GM18517 (cell line): ENCODE measurements around the gene TAB2.

Experiments used
- ATAC-seq: cut with Tn5 transposase; IDR thresholded peaks from one replicate; pipeline ENCODE4 v1.9.1; 2021; ENCODE audit warnings: mild to moderate bottlenecking, moderate library complexity; ENCODE audit not compliant: unreplicated experiment

TAB2 gene

DNA sequence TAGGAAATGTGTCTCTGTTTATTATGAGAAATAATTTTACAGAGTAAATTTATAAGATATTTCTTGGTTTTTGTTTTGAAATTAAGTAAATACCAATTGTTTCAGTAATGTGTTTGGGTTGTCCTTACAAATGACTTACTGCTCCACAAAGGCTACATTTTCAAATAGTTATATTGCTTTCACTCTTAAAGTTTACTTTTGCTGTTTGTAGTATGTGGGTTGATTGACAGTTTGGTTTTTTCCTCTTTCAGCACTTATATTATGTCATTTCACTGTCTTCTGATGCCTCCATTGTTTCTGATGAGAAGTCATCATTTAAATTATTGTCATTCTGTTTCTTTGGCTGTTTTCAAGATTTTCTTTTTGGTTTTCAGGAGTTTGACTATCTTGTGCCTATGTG, 47.7 kb downstream of the TAB2 start:
- ATAC-seq, result no peak

GRCh38 chr6:149366267-149366921, 48.9 kb downstream of the TAB2 start:
- ATAC-seq, result no peak

DNA sequence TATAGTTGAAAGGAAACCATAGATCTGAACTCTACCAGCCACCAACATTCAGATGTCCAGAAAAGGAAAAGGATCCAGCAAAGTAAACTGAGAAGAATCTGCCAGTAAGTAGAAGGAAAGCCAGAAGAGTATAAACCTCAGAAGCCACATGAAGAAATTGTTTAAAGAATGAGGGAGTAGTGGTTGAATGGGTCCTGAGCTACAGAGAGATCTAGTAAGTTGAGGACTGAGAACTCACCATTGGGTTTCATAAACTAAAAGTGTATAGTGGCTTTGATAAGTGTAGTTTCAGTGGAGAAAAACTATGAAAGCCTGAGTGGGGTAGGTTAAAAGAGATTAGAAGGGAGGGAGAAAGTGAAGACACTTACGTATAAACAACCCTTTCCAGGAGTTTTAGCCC, 50.6 kb downstream of the TAB2 start:
- no peak for ATAC-seq

GRCh38 chr6:149371154-149371553, 53.6 kb downstream of the TAB2 start:
- no peak for ATAC-seq

GRCh38 chr6:149372062-149372461, 54.5 kb downstream of the TAB2 start:
- no peak for ATAC-seq

DNA sequence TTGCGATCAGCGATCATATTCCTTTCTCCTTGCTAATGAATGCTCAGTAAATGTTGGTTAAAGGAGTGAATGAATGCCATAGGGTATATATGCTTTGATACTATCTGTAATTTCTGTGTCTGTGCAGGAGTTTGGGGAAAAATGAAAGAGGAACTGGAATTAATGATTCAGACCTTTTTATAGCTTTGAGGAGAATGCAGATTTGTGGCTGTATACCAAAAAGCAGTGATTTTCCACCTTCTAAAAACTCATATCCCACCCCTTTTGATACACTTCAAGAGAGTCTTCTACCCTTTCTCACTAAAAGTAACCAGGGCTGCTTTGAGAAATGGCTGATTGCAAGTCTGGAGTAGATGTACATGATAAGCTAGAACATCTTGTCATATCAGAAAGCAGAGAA, 56.0 kb downstream of the TAB2 start:
- no peak for ATAC-seq

- no peak for ATAC-seq
These were observed 62.5 kb downstream of the TAB2 start for GRCh38 chr6:149379977-149380376.

DNA sequence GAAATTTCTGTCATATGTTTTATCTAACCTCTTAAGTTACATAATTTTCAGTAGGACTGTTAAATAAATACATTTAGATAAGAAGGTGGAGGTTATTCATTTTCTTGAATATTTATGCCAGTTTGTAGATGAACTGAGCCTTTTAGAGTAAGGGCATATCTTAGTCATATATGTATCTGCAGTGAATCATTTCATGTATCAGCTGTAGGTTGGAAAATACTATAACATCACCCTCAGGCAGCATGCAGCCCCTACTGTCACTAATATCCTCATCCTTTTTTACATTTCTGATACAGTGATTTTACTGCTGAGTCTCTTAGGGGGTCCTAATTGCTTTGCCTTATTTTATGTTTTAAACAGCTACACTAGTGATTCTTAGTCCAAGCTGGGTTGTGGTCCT, 63.0 kb downstream of the TAB2 start:
- ATAC-seq, result no peak

DNA sequence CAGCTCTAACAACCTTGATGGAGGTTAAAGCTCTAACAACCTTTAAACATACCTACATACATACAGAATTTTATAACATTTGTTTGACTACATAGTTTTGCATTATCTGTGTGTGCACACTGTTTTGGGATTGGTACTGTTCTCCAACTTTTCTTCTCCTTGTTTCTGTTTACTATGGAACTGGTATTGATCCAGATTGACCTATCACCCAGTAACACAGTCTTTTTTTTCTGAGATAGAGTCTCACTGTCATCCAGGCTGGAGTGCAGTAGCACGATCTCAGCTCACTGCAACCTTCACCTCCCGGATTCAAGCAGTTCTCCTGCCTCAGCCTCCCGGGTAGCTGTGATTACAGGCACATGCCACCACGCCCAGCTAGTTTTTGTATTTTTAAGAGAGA, 65.9 kb downstream of the TAB2 start:
- ATAC-seq, result no peak

- no peak for ATAC-seq
These were observed 67.0 kb downstream of the TAB2 start for GRCh38 chr6:149384464-149384863.

DNA sequence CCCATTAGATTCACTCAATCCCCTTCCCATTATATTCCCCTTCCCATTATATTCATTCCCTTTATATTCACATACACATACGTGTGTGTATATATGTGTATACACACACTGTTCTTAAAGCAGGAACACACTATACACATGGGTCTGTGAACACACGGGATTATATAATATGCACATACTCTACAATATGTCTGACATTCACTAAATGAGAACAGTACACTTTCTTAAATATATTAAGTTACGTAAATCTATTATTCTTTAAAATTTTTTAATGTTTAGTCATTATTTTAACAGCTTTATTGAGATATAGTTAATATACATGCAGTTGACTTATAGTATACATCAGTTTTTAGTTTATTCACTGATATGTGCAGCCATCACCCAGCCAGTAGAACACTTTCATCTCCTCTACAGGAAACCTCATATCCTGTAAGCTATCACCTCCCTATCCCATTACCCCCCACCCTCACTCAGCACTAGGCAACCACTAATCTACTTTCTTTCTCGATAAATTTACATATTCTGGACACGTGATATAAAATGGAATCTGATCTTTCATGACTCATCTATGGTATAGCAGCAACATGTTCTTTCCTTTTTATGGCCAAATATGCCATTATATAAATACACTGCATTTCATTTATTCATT, 68.6 kb downstream of the TAB2 start:
- ATAC-seq, result no peak

DNA sequence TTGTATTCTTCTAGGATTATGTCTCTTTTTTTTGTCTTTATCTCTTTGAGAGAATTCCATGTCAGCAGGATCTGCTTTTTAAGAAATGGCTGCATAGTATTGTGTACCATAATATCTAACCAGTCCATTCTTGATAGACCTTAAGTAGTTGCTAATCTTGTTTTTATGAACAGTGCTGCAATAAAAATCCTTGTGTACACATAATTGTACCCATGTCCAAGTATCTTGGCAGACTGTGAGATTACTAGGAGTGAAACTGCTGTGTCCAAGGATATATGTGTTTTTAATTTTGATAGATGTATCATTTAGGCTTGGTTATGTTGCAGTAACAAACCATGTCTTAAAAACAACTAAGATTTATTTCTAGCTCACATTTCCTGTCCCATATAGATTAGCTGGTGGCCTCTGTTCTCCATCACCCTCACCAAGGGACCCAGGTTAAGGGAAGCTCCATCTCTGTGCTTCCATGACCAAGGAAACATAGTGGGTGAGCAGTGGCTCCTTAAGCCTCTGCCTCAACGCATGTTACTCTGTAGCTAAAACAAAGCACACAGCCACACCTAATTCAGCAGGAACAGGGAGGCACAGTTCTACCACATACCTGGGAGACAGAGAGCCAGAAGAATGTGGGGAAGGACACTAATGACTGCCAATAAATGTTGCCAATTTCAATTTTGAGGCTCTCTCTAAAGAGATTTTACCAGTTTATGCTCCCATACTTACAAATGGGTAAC, 70.4 kb downstream of the TAB2 start:
- ATAC-seq, result no peak

GRCh38 chr6:149389509-149390297, 72.2 kb downstream of the TAB2 start:
- no peak for ATAC-seq

GRCh38 chr6:149392093-149392492, 74.6 kb downstream of the TAB2 start:
- no peak for ATAC-seq

GRCh38 chr6:149392535-149392934, 75.0 kb downstream of the TAB2 start:
- ATAC-seq, result no peak

GRCh38 chr6:149393002-149393679, 75.6 kb downstream of the TAB2 start:
- no peak for ATAC-seq

DNA sequence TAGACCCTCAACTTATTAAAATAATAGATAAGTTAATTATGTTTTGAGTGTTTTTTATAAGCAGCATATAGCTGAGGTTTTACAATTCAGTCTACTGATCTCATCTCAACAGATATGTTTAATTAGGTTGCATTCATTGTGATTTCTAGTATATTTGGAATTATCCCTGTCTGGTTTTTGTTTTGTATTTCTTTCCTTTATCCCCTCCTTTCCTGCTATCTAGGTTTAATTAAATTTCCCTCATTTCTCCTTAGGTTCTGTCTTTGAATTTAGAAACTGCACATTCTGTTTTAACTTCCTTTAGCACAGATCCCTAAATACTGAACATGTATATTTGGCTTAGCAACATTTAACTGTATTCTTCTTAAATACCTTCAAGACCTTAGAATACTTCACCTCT, 77.7 kb downstream of the TAB2 start:
- ATAC-seq, result no peak

DNA sequence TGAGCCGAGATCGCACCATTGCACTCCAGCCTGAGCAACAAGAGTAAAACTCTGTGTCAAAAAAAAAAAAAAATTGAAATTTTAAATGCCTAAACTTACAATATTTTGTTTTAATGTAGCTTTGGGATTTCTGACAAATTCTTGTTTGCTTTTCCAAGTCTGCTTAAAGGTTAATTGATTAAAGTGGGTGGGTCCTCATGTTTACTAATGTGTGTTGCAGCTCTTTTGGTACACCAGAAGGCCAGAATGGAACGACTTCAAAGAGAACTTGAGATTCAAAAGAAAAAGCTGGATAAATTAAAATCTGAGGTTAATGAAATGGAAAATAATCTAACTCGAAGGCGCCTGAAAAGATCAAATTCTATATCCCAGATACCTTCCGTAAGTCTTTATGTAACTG, 79.9 kb downstream of the TAB2 start:
- ATAC-seq, result no peak

DNA sequence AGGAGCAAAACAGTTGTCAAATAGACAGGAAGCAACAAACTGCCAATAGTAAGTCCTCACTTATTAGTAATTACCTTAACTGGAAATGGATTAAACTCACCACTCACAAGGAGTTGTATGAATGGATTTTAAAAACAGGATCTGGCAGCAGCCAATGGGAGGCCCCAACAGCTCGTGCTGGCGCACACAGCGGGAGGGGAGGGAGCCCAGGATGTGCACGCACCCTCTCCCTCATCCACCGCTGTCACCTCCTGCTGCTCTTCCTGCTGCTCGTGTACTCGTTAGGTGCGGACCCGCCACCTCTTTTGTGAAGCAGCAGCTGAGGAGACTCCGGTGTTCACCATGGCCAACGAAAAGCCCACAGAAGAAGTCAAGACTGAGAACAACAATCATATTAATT, 82.5 kb downstream of the TAB2 start, which contains the start of gene SUMO4:
Gene SUMO4, plus strand, starts transcription at position 213 of the 400 bp plus-strand sequence. Its CDS starts 130 bp downstream, at position 343.
- ATAC-seq, result no peak

GRCh38 chr6:149403534-149403933, 86.0 kb downstream of the TAB2 start:
- no peak for ATAC-seq
